Measurements from ENCODE around the gene NAB1. TPM values are rescaled to one million over a fixed set of nuclear protein-coding genes. Genes with fewer than 3 reads are reported as not detected.

NAB1 gene
- total RNA-seq, 1 donor from 2014 or later: 12.2 TPM

GRCh38 chr2:190718652-190719526, 70.0 kb downstream of the NAB1 start:
- H3K9me3 Mint-ChIP-seq (ENCODE audit: unreplicated experiment): no peaks in the 10 kb centered on the region
- peaks cover 15% of the 10 kb centered on the region for H3K4me1 Mint-ChIP-seq (ENCODE audit: low read depth, unreplicated experiment)
- no peak for DNase-seq
- no peaks in the 10 kb centered on the region for H3K36me3 Mint-ChIP-seq (ENCODE audit: unreplicated experiment)
- TF ChIP-seq, protein P1, sequence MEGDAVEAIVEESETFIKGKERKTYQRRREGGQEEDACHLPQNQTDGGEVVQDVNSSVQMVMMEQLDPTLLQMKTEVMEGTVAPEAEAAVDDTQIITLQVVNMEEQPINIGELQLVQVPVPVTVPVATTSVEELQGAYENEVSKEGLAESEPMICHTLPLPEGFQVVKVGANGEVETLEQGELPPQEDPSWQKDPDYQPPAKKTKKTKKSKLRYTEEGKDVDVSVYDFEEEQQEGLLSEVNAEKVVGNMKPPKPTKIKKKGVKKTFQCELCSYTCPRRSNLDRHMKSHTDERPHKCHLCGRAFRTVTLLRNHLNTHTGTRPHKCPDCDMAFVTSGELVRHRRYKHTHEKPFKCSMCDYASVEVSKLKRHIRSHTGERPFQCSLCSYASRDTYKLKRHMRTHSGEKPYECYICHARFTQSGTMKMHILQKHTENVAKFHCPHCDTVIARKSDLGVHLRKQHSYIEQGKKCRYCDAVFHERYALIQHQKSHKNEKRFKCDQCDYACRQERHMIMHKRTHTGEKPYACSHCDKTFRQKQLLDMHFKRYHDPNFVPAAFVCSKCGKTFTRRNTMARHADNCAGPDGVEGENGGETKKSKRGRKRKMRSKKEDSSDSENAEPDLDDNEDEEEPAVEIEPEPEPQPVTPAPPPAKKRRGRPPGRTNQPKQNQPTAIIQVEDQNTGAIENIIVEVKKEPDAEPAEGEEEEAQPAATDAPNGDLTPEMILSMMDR (IDR thresholded peaks at IDR 0.05; ENCODE audit: partially characterized antibody, unreplicated experiment): no peak
- H3K27ac Mint-ChIP-seq (ENCODE audit: unreplicated experiment): no peak overlapping the region
- H3K4me3 Mint-ChIP-seq (ENCODE audit: unreplicated experiment): no peak overlapping the region
- H3K27me3 Mint-ChIP-seq (ENCODE audit: unreplicated experiment): no peaks in the 10 kb centered on the region

GRCh38 chr2:190720276-190720675, 71.4 kb downstream of the NAB1 start:
- no peaks in the 10 kb centered on the region for H3K36me3 Mint-ChIP-seq (ENCODE audit: unreplicated experiment)
- no peak overlapping the region for H3K4me3 Mint-ChIP-seq (ENCODE audit: unreplicated experiment)
- H3K27me3 Mint-ChIP-seq (ENCODE audit: unreplicated experiment): no peaks in the 10 kb centered on the region
- TF ChIP-seq, protein P1 (IDR thresholded peaks at IDR 0.05; ENCODE audit: partially characterized antibody, unreplicated experiment): no peak
- H3K9me3 Mint-ChIP-seq (ENCODE audit: unreplicated experiment): no peaks in the 10 kb centered on the region
- peak overlapping the region; percentile 26 for H3K27ac Mint-ChIP-seq (ENCODE audit: unreplicated experiment)
- peaks cover 15% of the 10 kb centered on the region for H3K4me1 Mint-ChIP-seq (ENCODE audit: low read depth, unreplicated experiment)
- DNase-seq: no peak

- Mint-ChIP-seq H3K4me3 (ENCODE audit: unreplicated experiment) (no peak overlapping the region), H3K27ac (ENCODE audit: unreplicated experiment) (no peak overlapping the region), H3K4me1 (ENCODE audit: low read depth, unreplicated experiment) (peaks cover 15% of the 10 kb centered on the region), H3K27me3 (ENCODE audit: unreplicated experiment) (no peaks in the 10 kb centered on the region), H3K36me3 (ENCODE audit: unreplicated experiment) (no peaks in the 10 kb centered on the region), H3K9me3 (ENCODE audit: unreplicated experiment) (no peaks in the 10 kb centered on the region)
- no peak for DNase-seq
- TF ChIP-seq, protein P1 (IDR thresholded peaks at IDR 0.05; ENCODE audit: partially characterized antibody, unreplicated experiment): no peak
Observed at GRCh38 chr2:190720691-190721090, 71.8 kb downstream of the NAB1 start.

DNA sequence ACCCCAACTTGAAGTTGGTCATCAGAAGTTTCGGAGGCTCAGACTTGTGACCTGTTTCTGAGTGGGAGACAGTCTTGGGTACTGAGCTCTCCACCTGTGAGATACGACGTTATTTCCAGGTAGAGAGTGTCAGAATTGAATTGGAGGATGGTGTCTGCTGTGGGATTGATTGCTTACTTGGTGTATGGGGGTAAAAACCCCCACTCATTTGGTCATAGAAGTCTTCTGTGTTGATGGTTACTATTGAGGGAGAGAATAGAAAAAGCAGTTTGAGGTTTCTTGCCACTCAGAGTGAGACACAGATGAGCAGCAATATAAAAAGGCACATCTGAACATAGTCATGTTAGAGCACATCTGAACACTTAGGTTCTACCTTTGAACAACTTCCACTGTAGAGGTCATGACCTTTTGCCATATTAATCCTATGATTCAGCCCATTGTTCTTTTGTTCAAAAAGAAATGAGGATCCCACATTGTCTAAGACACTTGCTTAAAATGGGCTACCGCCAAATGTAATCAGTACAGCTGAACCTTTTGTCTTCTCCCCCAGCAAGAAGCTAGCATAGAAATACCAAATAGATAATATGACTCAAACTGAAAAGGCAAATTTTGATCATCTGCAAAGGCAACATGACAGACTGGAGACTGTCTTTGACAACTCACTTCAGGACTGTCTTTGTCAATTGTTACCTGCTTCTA, 73.3 kb downstream of the NAB1 start:
- no peak overlapping the region for H3K27ac Mint-ChIP-seq (ENCODE audit: unreplicated experiment)
- H3K9me3 Mint-ChIP-seq (ENCODE audit: unreplicated experiment): no peaks in the 10 kb centered on the region
- H3K36me3 Mint-ChIP-seq (ENCODE audit: unreplicated experiment): no peaks in the 10 kb centered on the region
- peaks cover 15% of the 10 kb centered on the region for H3K4me1 Mint-ChIP-seq (ENCODE audit: low read depth, unreplicated experiment)
- H3K4me3 Mint-ChIP-seq (ENCODE audit: unreplicated experiment): no peak overlapping the region
- no peaks in the 10 kb centered on the region for H3K27me3 Mint-ChIP-seq (ENCODE audit: unreplicated experiment)
- no peak for DNase-seq
- TF ChIP-seq, protein P1 (IDR thresholded peaks at IDR 0.05; ENCODE audit: partially characterized antibody, unreplicated experiment): no peak

DNA sequence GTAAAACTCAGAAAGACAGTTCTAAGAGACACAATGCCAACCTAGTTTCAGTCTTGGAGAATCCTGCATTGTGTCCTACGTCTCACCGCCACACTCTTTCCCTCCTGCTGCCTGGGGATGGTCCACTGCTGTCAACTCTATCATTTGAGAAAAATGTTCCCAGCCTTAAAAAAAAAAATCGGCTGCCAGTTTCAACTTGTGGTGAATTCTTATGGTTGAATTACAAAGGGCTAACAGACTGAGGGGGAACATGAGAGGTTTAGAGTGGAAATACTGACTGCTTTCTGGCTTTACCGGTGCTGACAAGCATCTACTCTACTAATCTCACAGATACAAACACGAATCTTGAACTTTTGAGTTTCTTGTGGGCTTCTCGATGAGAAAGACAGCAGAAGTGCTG, 74.0 kb downstream of the NAB1 start:
- Mint-ChIP-seq H3K9me3 (ENCODE audit: unreplicated experiment) (no peaks in the 10 kb centered on the region), H3K4me1 (ENCODE audit: low read depth, unreplicated experiment) (peaks cover 11% of the 10 kb centered on the region), H3K36me3 (ENCODE audit: unreplicated experiment) (no peaks in the 10 kb centered on the region), H3K27ac (ENCODE audit: unreplicated experiment) (no peak overlapping the region), H3K4me3 (ENCODE audit: unreplicated experiment) (no peak overlapping the region), H3K27me3 (ENCODE audit: unreplicated experiment) (no peaks in the 10 kb centered on the region)
- TF ChIP-seq, protein P1 (IDR thresholded peaks at IDR 0.05; ENCODE audit: partially characterized antibody, unreplicated experiment): no peak
- no peak for DNase-seq
